DOHH2 (cell line): Measurements from ENCODE around the gene CA5A.

Source experiments
- EZH2phosphoT487 ChIP-seq: fragments of 200-600 bp; sonication (generic); IDR thresholded peaks from 2 replicates; pipeline ENCODE4 v1.6.1; 2017; ENCODE audit warnings: borderline replicate concordance, mild to moderate bottlenecking, antibody characterized with exemption, low read length, moderate library complexity, mixed read lengths
- TF ChIP-seq, protein P1 (sequence below): fragments of 200-600 bp; sonication (generic); IDR thresholded peaks from one replicate; pipeline ENCODE4 v1.5.1; 2014; ENCODE audit warnings: antibody characterized with exemption, mild to moderate bottlenecking, low read depth, low read length; ENCODE audit not compliant: poor library complexity, severe bottlenecking

DNA sequence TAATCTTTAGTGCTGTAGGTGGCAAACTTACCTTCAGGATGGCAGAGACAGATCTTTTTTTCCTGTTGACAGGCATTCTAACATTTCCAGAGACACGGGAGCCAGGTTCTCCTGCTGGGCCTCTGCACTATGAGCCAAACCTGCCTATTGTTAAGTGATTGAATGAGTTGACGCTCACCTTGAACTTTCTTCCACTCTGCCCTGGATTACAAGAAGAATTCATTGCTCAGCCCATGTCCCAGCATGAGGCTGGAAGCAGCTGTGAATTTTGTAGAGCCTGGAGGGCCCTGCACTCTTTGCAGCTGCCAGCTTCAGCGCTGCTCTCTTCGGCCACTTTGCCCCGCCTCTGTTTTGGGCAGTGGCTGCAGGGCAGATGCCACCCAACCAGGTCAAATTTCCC is 57.6 kb downstream of the CA5A start:
- TF ChIP-seq, protein P1, sequence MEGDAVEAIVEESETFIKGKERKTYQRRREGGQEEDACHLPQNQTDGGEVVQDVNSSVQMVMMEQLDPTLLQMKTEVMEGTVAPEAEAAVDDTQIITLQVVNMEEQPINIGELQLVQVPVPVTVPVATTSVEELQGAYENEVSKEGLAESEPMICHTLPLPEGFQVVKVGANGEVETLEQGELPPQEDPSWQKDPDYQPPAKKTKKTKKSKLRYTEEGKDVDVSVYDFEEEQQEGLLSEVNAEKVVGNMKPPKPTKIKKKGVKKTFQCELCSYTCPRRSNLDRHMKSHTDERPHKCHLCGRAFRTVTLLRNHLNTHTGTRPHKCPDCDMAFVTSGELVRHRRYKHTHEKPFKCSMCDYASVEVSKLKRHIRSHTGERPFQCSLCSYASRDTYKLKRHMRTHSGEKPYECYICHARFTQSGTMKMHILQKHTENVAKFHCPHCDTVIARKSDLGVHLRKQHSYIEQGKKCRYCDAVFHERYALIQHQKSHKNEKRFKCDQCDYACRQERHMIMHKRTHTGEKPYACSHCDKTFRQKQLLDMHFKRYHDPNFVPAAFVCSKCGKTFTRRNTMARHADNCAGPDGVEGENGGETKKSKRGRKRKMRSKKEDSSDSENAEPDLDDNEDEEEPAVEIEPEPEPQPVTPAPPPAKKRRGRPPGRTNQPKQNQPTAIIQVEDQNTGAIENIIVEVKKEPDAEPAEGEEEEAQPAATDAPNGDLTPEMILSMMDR, result no peak
- TF ChIP-seq EZH2phosphoT487, result no peak
